IPS DF 4.7 (cell line): ENCODE results near the gene UQCR10.

ENCODE experiments used
- DNase-seq: peaks from one replicate; pipeline ENCODE4 v3.0.0-alpha.2; 2013; ENCODE audit warnings: low spot score; ENCODE audit errors: extremely low read depth

The UQCR10 gene

DNA sequence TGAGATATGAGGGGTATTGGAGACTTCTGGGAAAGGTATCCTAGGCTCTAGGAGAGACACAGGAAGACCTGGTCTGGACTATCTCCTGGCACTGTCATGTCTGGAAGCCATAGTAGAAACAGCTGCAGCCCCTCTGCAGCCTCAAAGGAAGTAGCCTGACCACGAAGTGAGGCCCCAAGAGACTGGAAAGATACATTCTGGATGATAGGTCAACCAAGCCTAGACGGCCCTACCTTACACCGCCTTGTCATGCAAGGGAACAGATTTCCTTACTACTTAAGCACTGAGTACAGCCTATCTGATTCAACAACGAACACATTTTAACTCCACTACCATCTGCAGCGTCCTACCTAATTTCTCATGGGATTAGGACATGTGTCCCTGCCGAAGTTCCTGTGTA lies 31.1 kb downstream of the UQCR10 start:
- no peak for DNase-seq

DNA sequence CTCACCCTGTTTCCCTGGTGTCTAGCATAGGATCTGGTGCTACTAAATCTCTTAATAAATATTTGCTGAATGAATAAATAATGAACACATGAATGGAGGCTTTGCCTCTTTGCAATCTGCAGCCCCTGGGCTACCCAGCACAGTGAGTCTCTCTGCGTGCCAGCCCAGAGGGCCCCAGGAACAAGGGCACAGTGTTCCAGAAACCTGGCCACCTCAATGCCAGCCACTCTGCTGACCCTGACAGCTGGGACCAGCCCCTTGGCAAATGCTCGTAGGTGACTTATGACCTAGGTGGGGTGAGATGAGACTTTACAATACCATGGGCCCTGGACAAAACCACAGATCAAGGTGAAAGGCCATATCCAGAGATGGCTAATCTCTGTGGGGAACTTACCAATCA lies 31.6 kb downstream of the UQCR10 start:
- no peak for DNase-seq

DNA sequence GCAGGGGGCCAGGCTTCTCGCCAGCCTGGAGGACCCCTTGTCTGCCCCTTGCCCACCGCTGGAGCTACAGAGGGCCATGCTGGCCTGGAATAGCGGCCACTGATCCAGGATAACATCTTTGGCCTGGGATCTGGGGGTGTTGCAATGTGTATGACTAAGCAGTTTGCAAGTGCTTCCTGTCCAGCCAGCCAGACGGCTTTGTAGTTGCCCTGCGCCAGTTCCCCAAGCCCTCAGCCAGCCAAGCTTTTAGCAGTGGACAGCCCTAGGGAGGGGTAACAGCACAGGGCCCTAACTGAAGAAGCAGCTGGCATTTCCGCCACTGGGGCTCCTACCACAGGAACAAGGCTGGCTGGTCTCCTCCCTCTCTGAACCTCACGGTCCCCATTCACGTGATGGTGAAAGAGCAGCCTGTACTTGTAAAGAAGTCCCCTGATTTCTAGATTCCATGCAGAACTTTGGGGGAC lies 32.1 kb downstream of the UQCR10 start:
- no peak for DNase-seq

DNA sequence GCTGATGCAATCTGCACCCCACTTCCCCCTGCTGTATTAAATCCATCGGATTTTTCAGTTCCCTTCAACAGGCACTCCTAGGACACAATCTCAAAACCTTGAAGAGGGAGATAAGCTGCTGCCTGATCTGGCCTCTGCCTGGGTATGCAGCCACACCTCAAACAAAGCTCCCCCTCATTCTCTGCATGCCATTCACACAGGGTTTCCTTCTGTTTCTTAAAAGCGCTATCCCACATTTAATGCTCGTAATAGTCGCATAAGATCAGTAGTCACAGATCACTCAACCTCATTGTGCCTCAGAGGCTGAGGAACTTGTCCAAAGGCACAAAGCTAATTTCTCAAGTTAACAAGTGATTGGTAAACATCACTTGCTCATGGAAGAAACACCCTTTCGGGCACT lies 34.0 kb downstream of the UQCR10 start:
- no peak for DNase-seq

DNA sequence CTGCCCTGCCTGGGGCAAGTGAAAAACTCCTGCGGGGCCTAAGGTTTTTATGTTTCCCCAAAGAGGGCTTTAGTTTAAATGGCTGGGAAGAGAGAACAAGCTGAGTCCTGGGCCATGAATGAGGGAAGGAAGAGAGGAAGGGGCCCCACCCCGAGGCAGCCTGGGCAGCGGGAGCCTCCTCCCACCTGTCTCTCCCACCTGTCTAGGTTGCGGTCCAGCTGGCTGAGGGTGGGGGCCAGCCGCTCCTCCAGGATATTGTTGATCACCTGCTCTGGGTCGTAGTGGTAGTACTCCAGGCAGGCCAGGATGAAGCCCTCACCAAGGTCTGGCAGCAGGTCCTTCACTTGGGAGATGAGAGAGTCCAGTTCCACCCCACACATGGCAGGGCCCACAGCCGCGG lies 34.6 kb downstream of the UQCR10 start:
- DNase-seq = no peak

DNA sequence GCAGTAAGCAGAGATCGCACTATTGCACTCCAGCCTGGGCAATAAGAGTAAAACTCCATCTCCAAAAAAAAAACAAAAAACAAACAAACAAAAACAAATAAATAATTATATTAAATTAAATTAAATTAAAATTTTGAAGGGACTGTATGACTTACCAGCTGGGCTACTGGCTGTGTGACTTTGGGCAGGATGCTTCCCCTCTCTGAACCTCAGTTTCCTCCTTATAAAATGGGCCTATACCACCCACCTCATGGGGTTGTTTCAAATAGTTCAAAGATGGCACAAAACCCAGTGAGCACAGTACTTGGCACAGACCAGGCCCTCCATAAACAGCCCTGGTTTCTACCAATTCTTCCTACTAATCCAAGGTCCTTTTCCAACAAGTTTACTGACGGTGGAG lies 36.0 kb downstream of the UQCR10 start:
- DNase-seq = no peak

DNA sequence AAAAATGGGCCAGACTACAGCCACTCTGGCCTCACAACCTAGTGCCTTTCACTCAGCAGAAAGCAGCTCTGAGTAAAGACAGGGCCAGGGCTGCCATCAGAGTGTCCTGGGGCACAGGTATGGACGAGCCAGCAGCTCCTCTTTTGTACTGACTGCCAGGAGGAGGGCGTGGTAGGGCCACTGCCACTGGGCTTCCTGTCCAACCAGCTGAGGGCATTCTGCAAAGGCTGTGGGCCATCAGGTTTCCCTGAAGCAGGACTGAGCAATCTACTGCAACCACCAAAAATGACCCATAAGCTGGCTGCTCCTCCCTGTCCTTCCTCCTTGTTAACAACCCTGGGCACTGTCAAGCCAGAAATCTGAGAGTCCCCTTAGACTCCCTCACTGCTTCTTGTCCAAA lies 37.8 kb downstream of the UQCR10 start:
- DNase-seq = no peak

DNA sequence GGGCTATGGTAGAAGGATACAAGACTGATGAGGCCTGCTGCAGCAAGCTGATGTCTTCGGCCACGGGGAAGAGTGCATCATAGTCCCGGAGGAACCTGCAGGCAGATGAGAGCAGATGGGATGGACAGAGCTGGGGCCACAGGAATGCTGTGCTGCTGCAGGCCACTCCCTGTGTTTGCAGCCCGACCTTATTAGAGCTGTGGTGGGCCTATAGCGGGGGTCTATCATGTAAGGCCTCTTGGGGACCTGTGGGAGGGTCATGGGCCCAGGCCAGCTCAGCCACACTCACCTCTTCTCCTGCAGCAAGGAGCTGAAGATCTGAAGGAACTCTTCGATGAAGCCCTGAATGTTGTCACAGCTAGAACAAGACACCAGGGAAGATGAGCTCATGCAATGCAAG lies 39.0 kb downstream of the UQCR10 start:
- DNase-seq = no peak

DNA sequence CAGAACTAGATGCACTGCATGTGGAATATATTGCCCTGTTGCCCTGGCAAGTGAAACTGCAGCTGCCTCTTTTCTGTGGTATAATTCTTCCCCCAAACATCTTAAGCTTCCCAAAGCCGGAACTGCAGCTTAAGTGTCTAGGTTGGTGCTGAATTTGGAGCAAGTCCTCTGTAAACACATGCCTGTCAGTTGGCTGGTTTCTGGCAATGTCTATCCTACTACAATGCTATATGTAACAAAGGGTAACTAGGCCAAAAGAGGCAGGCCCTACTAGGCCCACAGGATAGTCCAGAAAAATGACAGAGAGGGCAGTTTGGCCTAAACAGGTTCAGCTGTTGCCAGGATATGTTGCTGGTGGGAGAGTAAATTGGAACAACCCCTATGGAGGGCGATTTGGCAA lies 43.0 kb downstream of the UQCR10 start:
- DNase-seq = no peak

DNA sequence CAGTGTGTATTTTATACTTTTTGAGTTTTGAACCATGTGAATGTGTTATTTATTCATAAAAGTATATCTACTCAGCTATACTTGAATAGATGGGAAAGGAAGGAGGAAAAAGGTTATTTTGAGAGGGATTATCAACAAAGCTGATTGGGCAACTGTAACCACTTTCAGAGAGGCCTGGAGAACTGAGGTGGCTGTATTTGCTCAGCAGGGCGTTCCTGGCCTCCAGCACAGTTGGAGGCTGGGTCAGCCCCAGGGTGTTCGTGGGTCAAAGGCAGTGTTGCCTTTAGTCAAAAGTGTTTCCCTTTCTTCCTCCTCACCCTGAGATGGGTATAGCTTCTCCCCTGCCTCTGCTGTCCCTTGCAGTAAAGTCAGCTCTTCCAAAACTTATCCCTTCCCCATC lies 44.2 kb downstream of the UQCR10 start:
- DNase-seq = no peak

DNA sequence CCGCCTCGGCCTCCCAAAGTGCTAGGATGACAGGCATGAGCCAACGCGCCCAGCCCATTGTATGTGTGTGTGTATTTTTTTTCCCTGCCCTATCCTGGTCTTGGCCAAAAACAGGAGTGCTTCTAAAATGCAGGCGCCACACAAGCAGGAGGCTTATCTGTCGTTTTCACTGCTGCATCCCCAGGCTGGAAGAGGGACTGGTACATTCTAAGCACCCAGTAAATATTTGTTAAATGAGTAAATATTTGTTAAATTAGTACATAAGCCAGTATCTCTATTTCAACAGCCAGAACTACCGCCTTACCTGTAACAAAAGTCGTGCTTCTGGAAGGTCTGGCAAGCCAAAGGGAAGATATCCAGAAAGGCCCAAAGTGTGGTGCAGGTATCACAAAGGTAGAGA lies 46.0 kb downstream of the UQCR10 start:
- DNase-seq = no peak

DNA sequence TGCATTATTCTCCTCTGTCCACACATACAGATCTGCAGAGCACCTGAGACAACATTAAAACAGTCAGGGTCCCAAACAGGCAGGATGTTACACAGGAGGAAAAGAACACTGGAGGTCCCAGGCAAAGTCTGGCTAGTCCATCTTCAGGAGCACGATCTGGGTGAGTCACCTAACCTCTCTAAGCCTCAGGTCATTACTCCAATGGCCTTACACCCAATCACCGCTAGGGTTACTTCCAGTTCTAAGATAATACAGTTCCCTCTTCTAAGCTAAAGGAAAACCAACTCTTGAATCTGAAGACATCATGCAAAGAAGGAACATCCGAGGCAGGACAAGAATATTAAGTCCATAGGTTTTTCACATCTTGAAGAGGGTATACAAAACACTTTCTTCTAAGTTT lies 46.4 kb downstream of the UQCR10 start:
- no peak for DNase-seq

DNA sequence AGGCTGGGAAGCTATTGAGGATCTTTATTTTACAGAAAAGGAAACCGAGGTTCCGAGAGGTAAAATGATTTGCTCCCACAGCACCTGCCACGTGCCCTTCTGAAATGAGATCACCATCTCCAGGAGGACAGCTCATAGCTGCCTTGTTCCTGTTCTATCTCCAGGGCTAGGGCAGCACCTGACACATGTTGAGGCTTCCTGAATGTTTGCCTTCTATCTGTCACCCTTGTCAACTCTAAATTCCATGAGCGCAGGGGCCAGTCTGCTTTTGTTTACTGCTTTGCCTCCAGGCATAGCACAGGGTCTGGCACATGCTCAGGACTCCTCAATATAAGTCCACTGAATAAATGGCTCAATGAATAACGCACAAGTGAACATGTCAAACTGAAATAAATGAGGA lies 46.8 kb downstream of the UQCR10 start:
- no peak for DNase-seq

DNA sequence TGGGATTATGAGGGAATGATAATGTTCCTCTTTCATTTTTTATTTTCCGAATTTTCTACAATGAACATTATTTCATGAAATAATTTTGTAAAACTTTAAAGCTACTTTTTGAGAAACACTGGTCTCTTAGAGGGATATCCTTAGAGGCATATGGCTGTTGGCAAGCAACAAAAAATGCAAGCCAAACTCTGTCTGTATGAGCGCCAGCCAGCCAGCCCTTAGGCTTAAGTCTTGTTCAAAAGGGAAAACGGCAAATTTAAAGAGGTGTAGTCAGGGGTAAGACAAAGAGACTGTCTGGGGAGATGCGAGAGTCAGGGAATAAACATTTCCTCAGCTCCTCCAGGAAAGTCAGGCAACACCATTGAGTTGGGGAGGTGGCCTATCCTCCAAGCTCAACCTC lies 48.4 kb downstream of the UQCR10 start:
- no peak for DNase-seq

DNA sequence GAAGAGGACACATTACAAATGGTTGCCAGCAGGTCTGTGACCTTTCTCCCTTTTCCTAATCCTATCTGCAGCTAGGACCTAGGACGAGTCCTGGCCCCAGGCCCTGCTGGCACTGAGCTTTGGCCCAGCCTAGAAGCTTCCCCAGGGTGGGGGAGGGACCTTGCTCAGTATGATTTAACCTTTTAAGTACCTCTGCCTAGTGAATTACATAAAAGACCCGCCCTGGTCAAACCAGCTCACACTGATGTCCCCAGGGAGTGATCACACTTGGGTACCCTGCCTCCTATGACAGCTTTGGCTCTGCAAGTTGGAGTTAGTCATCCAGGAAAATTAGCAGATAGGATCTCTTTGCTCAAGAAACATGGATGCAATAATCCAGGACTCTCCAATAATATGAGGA lies 49.0 kb downstream of the UQCR10 start:
- no peak for DNase-seq

DNA sequence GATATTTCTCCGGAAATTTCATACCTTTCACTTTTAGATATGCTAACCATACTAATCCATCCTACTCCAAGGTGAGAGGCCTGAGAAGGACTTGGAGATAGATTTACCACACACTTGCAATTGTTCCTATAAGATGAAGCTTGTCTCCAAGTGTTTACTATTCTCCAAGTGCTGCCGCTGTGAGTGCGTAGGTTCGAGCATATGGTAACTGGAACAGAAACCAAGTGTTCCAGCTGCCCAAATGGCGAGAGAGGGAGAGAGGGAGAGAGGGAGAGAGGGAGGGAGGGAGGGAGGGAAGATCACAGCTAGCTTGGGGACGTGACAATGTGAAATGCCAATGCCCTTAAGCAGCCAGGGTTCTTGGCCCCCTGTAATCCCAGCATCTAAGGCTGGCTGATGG lies 49.4 kb downstream of the UQCR10 start:
- no peak for DNase-seq

DNA sequence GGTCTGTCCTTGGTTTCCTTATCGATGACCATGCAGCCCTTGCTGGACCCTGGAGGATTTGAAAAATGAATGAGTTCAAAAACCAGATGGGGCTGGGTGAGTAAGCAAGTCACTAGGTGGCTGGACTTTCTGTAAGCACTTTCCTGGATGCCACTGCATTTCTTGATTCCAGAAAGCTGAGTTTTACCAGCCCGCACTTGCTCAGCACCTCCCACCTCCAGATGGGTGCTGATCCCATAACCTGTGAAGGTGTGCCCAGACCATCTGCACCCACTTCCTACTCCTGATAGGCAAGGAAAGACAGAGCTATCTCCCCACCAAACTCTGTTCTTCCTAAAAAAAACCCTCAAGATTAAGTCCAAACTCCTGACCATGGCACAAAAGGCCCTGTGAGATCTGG lies 49.8 kb downstream of the UQCR10 start:
- DNase-seq = no peak

DNA sequence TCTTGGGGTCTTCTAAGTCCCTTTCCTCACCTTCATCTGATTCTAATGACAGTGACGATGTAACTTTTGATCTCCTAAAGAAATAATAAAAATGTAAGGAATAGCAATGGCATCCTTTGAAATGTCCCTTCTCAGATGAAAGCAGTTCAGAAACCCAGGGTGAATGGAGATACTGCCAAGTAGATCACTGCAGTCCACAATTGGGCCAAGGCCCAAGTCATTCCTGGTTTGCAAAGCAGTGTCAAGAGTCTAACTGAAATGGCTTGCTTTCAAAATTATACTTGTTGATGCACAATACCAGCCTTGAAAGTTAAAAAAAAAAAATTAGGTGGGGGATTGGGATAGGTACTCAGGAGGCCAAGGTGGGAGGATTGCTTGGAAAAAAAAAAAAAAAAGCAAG lies 50.6 kb downstream of the UQCR10 start:
- DNase-seq = no peak

DNA sequence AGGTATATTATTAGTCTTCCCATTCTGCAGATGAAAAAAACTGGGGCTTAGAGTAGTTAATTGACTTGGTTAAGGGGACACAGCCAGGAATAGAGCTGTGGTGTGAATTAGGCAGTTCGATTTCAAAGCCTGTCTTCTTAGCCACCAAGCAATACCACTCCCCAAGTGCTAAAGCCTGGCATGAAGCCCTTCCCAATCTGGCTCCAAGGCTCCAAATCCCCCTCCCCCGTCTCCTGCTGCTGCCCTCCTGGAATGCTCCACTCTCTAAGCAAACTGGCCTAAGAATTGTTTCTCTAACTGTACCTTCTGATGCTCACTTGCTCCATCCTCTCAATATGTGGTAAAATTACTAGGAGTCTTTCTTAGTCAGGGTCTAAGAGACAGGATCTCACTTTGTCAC lies 52.3 kb downstream of the UQCR10 start:
- DNase-seq = no peak
